Measurements from ENCODE around the gene NAA35.

DNA sequence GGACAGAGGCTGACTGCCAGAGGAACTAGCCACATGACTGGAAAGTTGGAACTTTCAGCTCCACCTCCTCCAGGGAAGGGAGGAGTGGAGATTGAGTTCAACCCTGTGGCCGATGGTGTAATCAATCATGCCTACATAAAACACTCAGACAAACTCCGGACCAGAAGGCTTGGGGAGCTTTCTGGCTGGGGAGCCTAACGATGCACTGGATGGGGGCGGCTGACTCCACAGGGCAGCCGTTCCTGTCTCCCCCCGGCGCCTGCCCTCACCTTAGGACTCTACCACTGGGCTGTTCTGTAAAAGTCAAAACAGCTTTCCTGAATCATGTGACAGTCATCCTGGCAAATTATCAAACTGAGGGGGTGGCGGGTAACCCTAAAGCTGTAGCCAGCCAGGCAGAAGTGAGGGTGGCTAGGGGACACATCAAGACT lies 100.4 kb downstream of the NAA35 start:
- TF ChIP-seq, protein P1, sequence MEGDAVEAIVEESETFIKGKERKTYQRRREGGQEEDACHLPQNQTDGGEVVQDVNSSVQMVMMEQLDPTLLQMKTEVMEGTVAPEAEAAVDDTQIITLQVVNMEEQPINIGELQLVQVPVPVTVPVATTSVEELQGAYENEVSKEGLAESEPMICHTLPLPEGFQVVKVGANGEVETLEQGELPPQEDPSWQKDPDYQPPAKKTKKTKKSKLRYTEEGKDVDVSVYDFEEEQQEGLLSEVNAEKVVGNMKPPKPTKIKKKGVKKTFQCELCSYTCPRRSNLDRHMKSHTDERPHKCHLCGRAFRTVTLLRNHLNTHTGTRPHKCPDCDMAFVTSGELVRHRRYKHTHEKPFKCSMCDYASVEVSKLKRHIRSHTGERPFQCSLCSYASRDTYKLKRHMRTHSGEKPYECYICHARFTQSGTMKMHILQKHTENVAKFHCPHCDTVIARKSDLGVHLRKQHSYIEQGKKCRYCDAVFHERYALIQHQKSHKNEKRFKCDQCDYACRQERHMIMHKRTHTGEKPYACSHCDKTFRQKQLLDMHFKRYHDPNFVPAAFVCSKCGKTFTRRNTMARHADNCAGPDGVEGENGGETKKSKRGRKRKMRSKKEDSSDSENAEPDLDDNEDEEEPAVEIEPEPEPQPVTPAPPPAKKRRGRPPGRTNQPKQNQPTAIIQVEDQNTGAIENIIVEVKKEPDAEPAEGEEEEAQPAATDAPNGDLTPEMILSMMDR (IDR thresholded peaks at IDR 0.05) = no peak
- no peak for TF ChIP-seq POLR2A (IDR thresholded peaks at IDR 0.05)

Data from heart left ventricle (tissue), 13 donors.